ENCODE results near the gene SPPL3.
A peak's percentile ranks its signal among the peaks of the same experiment; 100 is the strongest.

SPPL3 gene

GRCh38 chr12:120862664-120863063 lies 41.5 kb downstream of the SPPL3 start:
- Histone ChIP-seq H3K27ac (no peak overlapping the region), H3K4me3 (ENCODE audit: low read depth in 1 of 2, low read length in 1 of 2) (no peak overlapping the region), H3K9me3 (no peaks in the 10 kb centered on the region), H3K27me3 (no peaks in the 10 kb centered on the region), H3K36me3 (peaks cover 7% of the 10 kb centered on the region), H3K4me1 (ENCODE audit: control insufficient read depth in 1 of 2, insufficient read depth in 1 of 2, low read depth in 1 of 2, low read length in 1 of 2) (peaks cover 20 to 26% of the 10 kb centered on the region in 2 experiments)
- TF ChIP-seq CTCF (IDR thresholded peaks at IDR 0.05) = no peak

- H3K9me3 ChIP-seq = no peaks in the 10 kb centered on the region
- H3K27ac ChIP-seq = no peak overlapping the region
- no peaks in the 10 kb centered on the region for H3K27me3 ChIP-seq
- H3K4me3 ChIP-seq (ENCODE audit: low read depth in 1 of 2, low read length in 1 of 2) = no peak overlapping the region
- H3K4me1 ChIP-seq (ENCODE audit: control insufficient read depth in 1 of 2, insufficient read depth in 1 of 2, low read depth in 1 of 2, low read length in 1 of 2) = peaks cover 29 to 33% of the 10 kb centered on the region in 2 experiments
- no peak for TF ChIP-seq CTCF (IDR thresholded peaks at IDR 0.05)
- H3K36me3 ChIP-seq = no peaks in the 10 kb centered on the region
Measured at GRCh38 chr12:120861074-120861795, 42.9 kb downstream of the SPPL3 start.

DNA sequence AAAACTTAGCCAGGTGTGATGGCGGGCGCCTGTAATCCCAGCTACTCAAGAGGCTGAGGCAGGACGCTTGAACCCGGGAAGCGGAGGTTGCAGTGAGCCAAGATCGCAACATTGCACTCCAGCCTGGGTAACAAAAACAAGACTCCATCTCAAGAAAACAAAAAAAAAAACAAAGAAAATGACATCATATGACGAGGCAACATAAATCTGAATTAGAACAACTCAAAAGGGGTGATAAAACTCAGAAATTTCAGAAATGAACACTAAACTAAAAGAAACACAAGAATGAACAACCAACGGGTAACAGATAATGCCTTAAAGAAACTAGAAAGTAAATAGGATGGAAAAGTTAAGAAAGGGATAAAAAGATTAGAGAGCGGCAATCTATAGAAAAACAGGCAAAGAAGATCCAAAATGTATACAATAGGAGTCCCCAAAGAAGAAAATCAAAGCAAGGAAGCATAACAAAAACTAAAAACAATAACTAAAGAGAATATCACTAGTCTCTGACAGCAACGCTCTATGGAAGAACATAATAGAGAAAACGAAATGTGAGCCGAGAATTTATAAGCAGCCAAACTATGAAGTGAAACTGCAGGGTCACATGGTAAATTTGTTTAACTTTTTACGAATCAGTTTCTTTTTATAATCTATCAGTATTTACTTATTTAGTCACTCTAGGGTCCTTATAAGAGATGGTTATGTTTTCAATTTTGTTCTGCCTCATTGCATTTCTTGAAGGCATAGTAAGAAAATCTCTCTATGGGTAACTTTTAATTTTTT lies 45.7 kb downstream of the SPPL3 start:
- no peaks in the 10 kb centered on the region for H3K27me3 ChIP-seq
- peaks cover 18 to 42% of the 10 kb centered on the region in 2 experiments for H3K4me1 ChIP-seq (ENCODE audit: control insufficient read depth in 1 of 2, insufficient read depth in 1 of 2, low read depth in 1 of 2, low read length in 1 of 2)
- no peak overlapping the region for H3K27ac ChIP-seq
- H3K4me3 ChIP-seq (ENCODE audit: low read depth in 1 of 2, low read length in 1 of 2) = no peak overlapping the region
- H3K9me3 ChIP-seq = no peaks in the 10 kb centered on the region
- TF ChIP-seq CTCF (IDR thresholded peaks at IDR 0.05) = no peak
- H3K36me3 ChIP-seq = no peaks in the 10 kb centered on the region

DNA sequence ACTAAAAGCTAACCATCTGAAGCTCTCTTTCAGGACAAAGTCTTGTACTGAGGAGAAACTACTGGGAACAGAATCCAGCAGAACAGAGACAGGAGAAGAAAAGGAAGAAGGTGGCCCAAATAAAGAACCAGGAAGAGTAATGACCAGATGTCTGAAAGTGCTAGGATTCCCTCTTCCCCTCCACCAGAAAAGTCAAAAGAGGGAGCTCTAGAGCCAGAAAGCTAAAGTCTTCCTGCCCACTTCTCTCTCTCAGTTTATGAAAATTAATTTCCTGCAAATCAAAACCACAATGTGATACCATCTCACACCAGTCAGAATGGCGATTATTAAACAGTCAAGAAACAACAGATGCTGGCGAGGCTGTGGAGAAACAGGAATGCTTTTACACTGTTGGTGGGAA lies 47.2 kb downstream of the SPPL3 start:
- Histone ChIP-seq H3K36me3 (no peaks in the 10 kb centered on the region), H3K4me3 (ENCODE audit: low read depth in 1 of 2, low read length in 1 of 2) (no peak overlapping the region), H3K9me3 (no peaks in the 10 kb centered on the region), H3K27ac (peak overlapping the region; percentile 53), H3K27me3 (no peaks in the 10 kb centered on the region), H3K4me1 (ENCODE audit: control insufficient read depth in 1 of 2, insufficient read depth in 1 of 2, low read depth in 1 of 2, low read length in 1 of 2) (peaks cover 18 to 50% of the 10 kb centered on the region in 2 experiments)
- TF ChIP-seq CTCF (IDR thresholded peaks at IDR 0.05) = no peak

DNA sequence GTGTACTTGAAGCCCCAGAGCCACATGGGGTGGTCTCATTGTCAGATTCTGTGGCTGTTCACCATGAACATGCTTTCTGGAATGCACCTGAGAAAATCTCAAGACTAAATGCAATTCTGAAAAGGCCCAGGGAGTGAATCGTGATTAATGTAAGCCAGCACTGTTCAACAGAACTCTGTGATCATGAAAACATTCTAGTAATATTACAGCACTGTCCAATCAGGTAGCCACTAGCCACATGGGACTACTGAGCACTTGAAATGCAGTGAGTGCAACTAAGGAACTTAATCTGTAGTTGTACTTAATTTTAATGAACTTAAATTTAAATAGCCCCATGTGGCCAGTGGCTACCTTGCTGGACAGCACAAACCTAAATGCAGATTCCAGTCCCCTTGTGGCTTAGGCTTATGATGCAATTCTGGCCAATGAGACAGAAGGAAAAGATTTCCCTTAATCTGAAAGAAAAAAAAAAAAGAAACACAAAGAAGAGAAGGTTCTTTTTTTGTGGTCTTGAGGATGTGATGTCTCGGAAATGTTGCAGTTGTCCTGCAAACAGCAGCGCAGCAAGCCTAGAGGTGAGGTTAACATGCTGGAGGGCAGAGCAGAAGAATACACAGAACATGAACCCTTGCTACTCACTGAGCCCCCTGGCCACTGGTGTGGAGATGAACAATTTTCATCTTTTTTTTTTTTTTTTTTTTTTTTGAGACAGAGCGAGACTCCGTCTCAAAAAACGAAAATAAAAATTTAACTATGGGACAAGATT lies 48.2 kb downstream of the SPPL3 start:
- no peak for TF ChIP-seq CTCF (IDR thresholded peaks at IDR 0.05)
- Histone ChIP-seq H3K9me3 (no peaks in the 10 kb centered on the region), H3K27ac (peak overlapping the region; percentile 48), H3K36me3 (no peaks in the 10 kb centered on the region), H3K4me3 (ENCODE audit: low read depth in 1 of 2, low read length in 1 of 2) (no peak overlapping the region), H3K27me3 (no peaks in the 10 kb centered on the region), H3K4me1 (ENCODE audit: control insufficient read depth in 1 of 2, insufficient read depth in 1 of 2, low read depth in 1 of 2, low read length in 1 of 2) (peaks cover 23 to 56% of the 10 kb centered on the region in 2 experiments)

All from neutrophil (primary cell).